Measurements from ENCODE around the gene FYB1. TPM values are rescaled to one million over a fixed set of nuclear protein-coding genes. Genes with fewer than 3 reads are reported as not detected.

FYB1 gene
- total RNA-seq, 1 donor from 2014 or later: 74.1 TPM

DNA sequence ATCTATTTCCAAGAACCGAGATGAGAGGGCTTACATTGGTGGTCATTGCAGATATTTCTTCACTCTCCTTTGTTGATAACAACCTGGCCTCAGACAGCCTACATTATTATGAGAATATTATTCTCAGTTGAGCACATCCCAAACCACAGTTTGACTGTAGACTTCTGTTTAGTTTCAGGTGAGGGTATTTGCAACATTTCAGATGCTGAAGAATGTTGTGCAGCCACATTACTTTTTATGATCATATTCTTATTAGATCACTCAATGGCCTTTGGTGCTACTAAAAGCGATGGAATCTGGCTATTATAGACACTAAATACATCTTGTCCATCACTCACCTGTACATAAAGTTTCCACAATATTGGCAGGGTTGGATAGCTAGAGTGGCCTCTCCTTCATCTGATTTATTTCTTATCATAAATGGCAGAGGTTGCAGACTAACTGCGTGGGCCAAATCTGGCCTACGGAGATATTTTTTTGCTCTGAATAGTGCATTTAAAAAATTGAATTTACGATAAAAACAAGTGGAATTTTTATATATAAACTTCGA, 119.0 kb downstream of the FYB1 start:
- H3K27ac ChIP-seq: no peak overlapping the region
- no peaks in the 10 kb centered on the region for H3K36me3 ChIP-seq
- H3K9me3 ChIP-seq: no peaks in the 10 kb centered on the region
- H3K4me3 ChIP-seq: no peak overlapping the region
- intact Hi-C loops (cut with DNase I): no loop called here
- no peaks in the 10 kb centered on the region for H3K4me1 ChIP-seq
- H3K27me3 ChIP-seq: no peaks in the 10 kb centered on the region
- DNase-seq (ENCODE audit: low spot score in 2 of 2): no peak
- TF ChIP-seq CTCF (IDR thresholded peaks at IDR 0.05): no peak

- intact Hi-C loops (cut with DNase I): no loop called here
- no peak overlapping the region for H3K4me3 ChIP-seq
- H3K36me3 ChIP-seq: no peaks in the 10 kb centered on the region
- no peak overlapping the region for H3K27ac ChIP-seq
- H3K4me1 ChIP-seq: no peaks in the 10 kb centered on the region
- no peaks in the 10 kb centered on the region for H3K9me3 ChIP-seq
- no peak for TF ChIP-seq CTCF (IDR thresholded peaks at IDR 0.05)
- H3K27me3 ChIP-seq: no peaks in the 10 kb centered on the region
- no peak for DNase-seq (ENCODE audit: low spot score in 2 of 2)
Measured at GRCh38 chr5:39099831-39100230, 119.5 kb downstream of the FYB1 start.

DNA sequence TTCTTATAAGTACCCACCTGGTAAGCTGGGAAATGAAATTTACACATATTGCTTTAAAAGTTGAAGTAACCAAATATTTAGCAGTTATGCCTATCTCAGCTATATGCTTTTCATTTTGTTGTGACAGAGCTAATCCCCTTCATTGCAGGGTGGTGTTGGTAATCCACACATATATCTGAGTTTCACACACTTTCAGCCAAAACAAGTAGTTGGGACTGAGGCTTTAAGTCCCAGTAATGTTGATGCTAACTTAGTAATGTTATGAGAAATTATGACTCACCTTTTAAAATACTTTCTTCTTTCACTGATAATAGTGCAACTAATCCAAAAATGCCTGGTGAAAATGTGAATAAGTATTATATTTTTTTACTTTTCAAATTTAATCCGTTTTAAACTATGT, 126.0 kb downstream of the FYB1 start:
- Histone ChIP-seq H3K4me3 (no peak overlapping the region), H3K36me3 (no peaks in the 10 kb centered on the region), H3K27ac (no peak overlapping the region), H3K9me3 (peaks cover 0 to 7% of the 10 kb centered on the region in 2 donors), H3K4me1 (peaks cover 0 to 5% of the 10 kb centered on the region in 2 donors), H3K27me3 (no peaks in the 10 kb centered on the region)
- TF ChIP-seq CTCF (IDR thresholded peaks at IDR 0.05): no peak
- DNase-seq (ENCODE audit: low spot score in 2 of 2): no peak
- intact Hi-C loops (cut with DNase I): no loop called here

GRCh38 chr5:39092581-39093351, 126.6 kb downstream of the FYB1 start:
- no peak for DNase-seq (ENCODE audit: low spot score in 2 of 2)
- no peak overlapping the region for H3K27ac ChIP-seq
- H3K9me3 ChIP-seq: peaks cover 0 to 7% of the 10 kb centered on the region in 2 donors
- peaks cover 0 to 5% of the 10 kb centered on the region in 2 donors for H3K4me1 ChIP-seq
- intact Hi-C loops (cut with DNase I): no loop called here
- TF ChIP-seq CTCF (IDR thresholded peaks at IDR 0.05): no peak
- no peak overlapping the region for H3K4me3 ChIP-seq
- no peaks in the 10 kb centered on the region for H3K36me3 ChIP-seq
- no peaks in the 10 kb centered on the region for H3K27me3 ChIP-seq

- H3K4me1 ChIP-seq: peaks cover 0 to 5% of the 10 kb centered on the region in 2 donors
- no peak for DNase-seq (ENCODE audit: low spot score in 2 of 2)
- H3K9me3 ChIP-seq: peaks cover 0 to 7% of the 10 kb centered on the region in 2 donors
- H3K27ac ChIP-seq: no peak overlapping the region
- H3K4me3 ChIP-seq: no peak overlapping the region
- H3K36me3 ChIP-seq: no peaks in the 10 kb centered on the region
- no peaks in the 10 kb centered on the region for H3K27me3 ChIP-seq
- intact Hi-C loops (cut with DNase I): no loop called here
- no peak for TF ChIP-seq CTCF (IDR thresholded peaks at IDR 0.05)
Measured at GRCh38 chr5:39091940-39092580, 127.3 kb downstream of the FYB1 start.
